Activated T-helper 9 cell treated with anti-CD3 and anti-CD28 coated beads, Interleukin-2, amount 50 U/mL, for 16 hours (primary cell): ENCODE results near the gene PAX5.
"Not testable (repeated sequence)": the region's sequence is repeated elsewhere in the genome, so short reads cannot be mapped to it uniquely, and the experiment has no call there.

Experiments
- DNase-seq: peaks from one replicate; pipeline ENCODE4 v3.0.0-alpha.2; 2020; ENCODE audit warnings: low read depth

Gene PAX5

GRCh38 chr9:37033682-37034304, at the start of gene PAX5:
PAX5 (minus strand) TSS chr9:37034268; CDS start chr9:37034031, 237 bp downstream.
- no peak for DNase-seq

GRCh38 chr9:37083654-37084053, 49.6 kb upstream of the PAX5 start:
- DNase-seq, result no peak

GRCh38 chr9:37082214-37082765, 48.2 kb upstream of the PAX5 start:
- DNase-seq, result no peak

GRCh38 chr9:37081507-37081906, 47.4 kb upstream of the PAX5 start:
- DNase-seq, result not testable (repeated sequence)

- DNase-seq, result not testable (repeated sequence)
These were observed 46.1 kb upstream of the PAX5 start for GRCh38 chr9:37080165-37080628.

- DNase-seq, result peak; percentile 87
These were observed 45.5 kb upstream of the PAX5 start for GRCh38 chr9:37079370-37080164.

GRCh38 chr9:37074790-37075189, 40.7 kb upstream of the PAX5 start:
- DNase-seq, result not testable (repeated sequence)

- no peak for DNase-seq
These were observed 32.2 kb upstream of the PAX5 start for GRCh38 chr9:37066139-37066725.

GRCh38 chr9:37062336-37062735, 28.3 kb upstream of the PAX5 start:
- DNase-seq, result no peak

GRCh38 chr9:37061768-37062167, 27.7 kb upstream of the PAX5 start:
- no peak for DNase-seq

- DNase-seq, result no peak
These were observed 26.8 kb upstream of the PAX5 start for GRCh38 chr9:37060833-37061232.

GRCh38 chr9:37056046-37056920, 22.2 kb upstream of the PAX5 start:
- DNase-seq, result no peak

GRCh38 chr9:37054363-37054720, 20.3 kb upstream of the PAX5 start:
- not testable (repeated sequence) for DNase-seq

GRCh38 chr9:37053684-37054362, 19.8 kb upstream of the PAX5 start:
- no peak for DNase-seq

- DNase-seq, result no peak
These were observed 12.6 kb upstream of the PAX5 start for GRCh38 chr9:37046683-37047082.

GRCh38 chr9:37042421-37042820, 8.4 kb upstream of the PAX5 start:
- DNase-seq, result no peak

GRCh38 chr9:37040508-37041127, 6.5 kb upstream of the PAX5 start:
- DNase-seq, result no peak

- DNase-seq, result no peak
These were observed 4.9 kb upstream of the PAX5 start for GRCh38 chr9:37038943-37039464.

GRCh38 chr9:37038302-37038942, 4.4 kb upstream of the PAX5 start:
- no peak for DNase-seq
